Body of pancreas (tissue), 4 donors: ENCODE measurements around the gene DAPK2.

ENCODE experiments used
- POLR2A ChIP-seq, 3 donors: fragments of 450-650 bp; IDR thresholded peaks; one replicate each; pipeline ENCODE4 v1.6.1; 2016; ENCODE audit warnings: antibody characterized with exemption in 3 of 3, mild to moderate bottlenecking in 2 of 3
- TF ChIP-seq, protein P1 (sequence below), 7 experiments: fragments of 450-650 bp in 4 of 7; fragments of 200-600 bp in 3 of 7; sonication (generic) in 3 of 7; IDR thresholded peaks; one replicate each; pipeline ENCODE4 v1.5.1; 2016 to 2019; ENCODE audit warnings: antibody characterized with exemption in 7 of 7

- TF ChIP-seq, protein P1, sequence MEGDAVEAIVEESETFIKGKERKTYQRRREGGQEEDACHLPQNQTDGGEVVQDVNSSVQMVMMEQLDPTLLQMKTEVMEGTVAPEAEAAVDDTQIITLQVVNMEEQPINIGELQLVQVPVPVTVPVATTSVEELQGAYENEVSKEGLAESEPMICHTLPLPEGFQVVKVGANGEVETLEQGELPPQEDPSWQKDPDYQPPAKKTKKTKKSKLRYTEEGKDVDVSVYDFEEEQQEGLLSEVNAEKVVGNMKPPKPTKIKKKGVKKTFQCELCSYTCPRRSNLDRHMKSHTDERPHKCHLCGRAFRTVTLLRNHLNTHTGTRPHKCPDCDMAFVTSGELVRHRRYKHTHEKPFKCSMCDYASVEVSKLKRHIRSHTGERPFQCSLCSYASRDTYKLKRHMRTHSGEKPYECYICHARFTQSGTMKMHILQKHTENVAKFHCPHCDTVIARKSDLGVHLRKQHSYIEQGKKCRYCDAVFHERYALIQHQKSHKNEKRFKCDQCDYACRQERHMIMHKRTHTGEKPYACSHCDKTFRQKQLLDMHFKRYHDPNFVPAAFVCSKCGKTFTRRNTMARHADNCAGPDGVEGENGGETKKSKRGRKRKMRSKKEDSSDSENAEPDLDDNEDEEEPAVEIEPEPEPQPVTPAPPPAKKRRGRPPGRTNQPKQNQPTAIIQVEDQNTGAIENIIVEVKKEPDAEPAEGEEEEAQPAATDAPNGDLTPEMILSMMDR (IDR thresholded peaks at IDR 0.05): no peak
- no peak for TF ChIP-seq POLR2A (IDR thresholded peaks at IDR 0.05)
Observed at GRCh38 chr15:64029110-64029509, 17.2 kb downstream of the DAPK2 start.
